Measurements from ENCODE around the gene FOXC1. TPM values are rescaled to one million over a fixed set of nuclear protein-coding genes. Genes with fewer than 3 reads are reported as not detected.
A peak's percentile ranks its signal among the peaks of the same experiment; 100 is the strongest.

Gene FOXC1
- 0.04 TPM for polyA plus RNA-seq (2013)

- peak in 2 of 3 donors; percentile 43 to 46 for DNase-seq
- peaks cover 12 to 95% (median 59%) of the 10 kb centered on the region in 5 experiments for H3K27me3 ChIP-seq (replicated peaks in 2 of 5; ENCODE audit: control insufficient read depth in 4 of 5, insufficient read depth in 5 of 5, low read length in 4 of 5)
- POLR2A ChIA-PET, result no interaction called here
These were observed at the start of gene FOXC1 for GRCh38 chr6:1609648-1610496. TSS of gene FOXC1 (plus strand) at chr6:1609915. CDS start at chr6:1610446, 531 bp downstream.

GRCh38 chr6:1560281-1561058 lies 49.2 kb upstream of the FOXC1 start:
- CTCF ChIA-PET, result no interaction called here
- H3K27ac ChIP-seq (ENCODE audit: insufficient read depth in 1 of 2, low read depth in 1 of 2, low read length in 2 of 2, poor library complexity in 1 of 2, severe bottlenecking in 2 of 2), result no peak overlapping the region

More at GRCh38 chr6:1609648-1610496, at the start of gene FOXC1:
- Histone ChIP-seq H3K9me3 (ENCODE audit: control extremely low read depth in 1 of 5, control insufficient read depth in 4 of 5, insufficient read depth in 2 of 5, low read depth in 1 of 5, low read length in 4 of 5) (no peaks in the 10 kb centered on the region), H3K36me3 (ENCODE audit: control insufficient read depth in 4 of 4, insufficient read depth in 4 of 4, low read length in 3 of 4) (no peaks in the 10 kb centered on the region), H3K4me3 (ENCODE audit: control insufficient read depth in 1 of 7, extremely low read depth in 1 of 7, insufficient read depth in 4 of 7, low read depth in 2 of 7, low read length in 6 of 7) (peak within 1 kb of the TSS; percentile 16 to 75 (median 55)), H3K4me1 (ENCODE audit: control extremely low read depth in 1 of 4, control insufficient read depth in 4 of 4, insufficient read depth in 4 of 4, low read length in 3 of 4) (peaks cover 0 to 70% (median 58%) of the 10 kb centered on the region in 4 experiments), H3K27ac (ENCODE audit: insufficient read depth in 1 of 2, low read depth in 1 of 2, low read length in 2 of 2, poor library complexity in 1 of 2, severe bottlenecking in 2 of 2) (no peak within 1 kb of the TSS)
- CTCF ChIA-PET, result interaction anchor here (3.2 to 3.4 kb wide), 2 partner anchors 11 to 17 kb away, joined by 15 to 23 read pairs; no protein-coding TSS in a partner anchor
- 0% methylated on average over 67 of the region's 115 CpGs for WGBS (ENCODE audit: insufficient coverage)

GRCh38 chr6:1561355-1561754 lies 48.4 kb upstream of the FOXC1 start:
- peaks cover 0 to 1% (median 0%) of the 10 kb centered on the region in 5 experiments for H3K27me3 ChIP-seq (replicated peaks in 2 of 5; ENCODE audit: control insufficient read depth in 4 of 5, insufficient read depth in 5 of 5, low read length in 4 of 5)
- peaks cover 0 to 3% (median 0%) of the 10 kb centered on the region in 5 experiments for H3K9me3 ChIP-seq (ENCODE audit: control extremely low read depth in 1 of 5, control insufficient read depth in 4 of 5, insufficient read depth in 2 of 5, low read depth in 1 of 5, low read length in 4 of 5)
- POLR2A ChIA-PET, result no interaction called here
- no peaks in the 10 kb centered on the region for H3K4me1 ChIP-seq (ENCODE audit: control extremely low read depth in 1 of 4, control insufficient read depth in 4 of 4, insufficient read depth in 4 of 4, low read length in 3 of 4)
- H3K27ac ChIP-seq (ENCODE audit: insufficient read depth in 1 of 2, low read depth in 1 of 2, low read length in 2 of 2, poor library complexity in 1 of 2, severe bottlenecking in 2 of 2), result no peak overlapping the region
- H3K4me3 ChIP-seq (ENCODE audit: control insufficient read depth in 1 of 7, extremely low read depth in 1 of 7, insufficient read depth in 4 of 7, low read depth in 2 of 7, low read length in 6 of 7), result no peak overlapping the region
- DNase-seq, result no peak
- WGBS (ENCODE audit: insufficient coverage), result no CpG with 5 or more reads among the region's 2 CpGs
- H3K36me3 ChIP-seq (ENCODE audit: control insufficient read depth in 4 of 4, insufficient read depth in 4 of 4, low read length in 3 of 4), result no peaks in the 10 kb centered on the region
- CTCF ChIA-PET, result interaction anchor here (1.6 kb wide), 1 partner anchor 9 kb away, joined by 6 read pairs; no protein-coding TSS in a partner anchor

More at GRCh38 chr6:1560281-1561058, 49.2 kb upstream of the FOXC1 start:
- POLR2A ChIA-PET, result no interaction called here
- Histone ChIP-seq H3K4me1 (ENCODE audit: control extremely low read depth in 1 of 4, control insufficient read depth in 4 of 4, insufficient read depth in 4 of 4, low read length in 3 of 4) (peaks cover 0 to 3% (median 0%) of the 10 kb centered on the region in 4 experiments), H3K4me3 (ENCODE audit: control insufficient read depth in 1 of 7, extremely low read depth in 1 of 7, insufficient read depth in 4 of 7, low read depth in 2 of 7, low read length in 6 of 7) (no peak overlapping the region), H3K9me3 (ENCODE audit: control extremely low read depth in 1 of 5, control insufficient read depth in 4 of 5, insufficient read depth in 2 of 5, low read depth in 1 of 5, low read length in 4 of 5) (peaks cover 0 to 3% (median 0%) of the 10 kb centered on the region in 5 experiments), H3K36me3 (ENCODE audit: control insufficient read depth in 4 of 4, insufficient read depth in 4 of 4, low read length in 3 of 4) (no peaks in the 10 kb centered on the region), H3K27me3 (replicated peaks in 2 of 5; ENCODE audit: control insufficient read depth in 4 of 5, insufficient read depth in 5 of 5, low read length in 4 of 5) (peaks cover 0 to 1% (median 0%) of the 10 kb centered on the region in 5 experiments)
- no peak for DNase-seq
- WGBS (ENCODE audit: insufficient coverage), result 82% methylated on average over 3 of the region's 4 CpGs

GRCh38 chr6:1562171-1562955 lies 47.4 kb upstream of the FOXC1 start:
- no peaks in the 10 kb centered on the region for H3K4me1 ChIP-seq (ENCODE audit: control extremely low read depth in 1 of 4, control insufficient read depth in 4 of 4, insufficient read depth in 4 of 4, low read length in 3 of 4)
- no peak overlapping the region for H3K27ac ChIP-seq (ENCODE audit: insufficient read depth in 1 of 2, low read depth in 1 of 2, low read length in 2 of 2, poor library complexity in 1 of 2, severe bottlenecking in 2 of 2)
- H3K9me3 ChIP-seq (ENCODE audit: control extremely low read depth in 1 of 5, control insufficient read depth in 4 of 5, insufficient read depth in 2 of 5, low read depth in 1 of 5, low read length in 4 of 5), result peaks cover 0 to 3% (median 0%) of the 10 kb centered on the region in 5 experiments
- no peaks in the 10 kb centered on the region for H3K27me3 ChIP-seq (replicated peaks in 2 of 5; ENCODE audit: control insufficient read depth in 4 of 5, insufficient read depth in 5 of 5, low read length in 4 of 5)
- no peaks in the 10 kb centered on the region for H3K36me3 ChIP-seq (ENCODE audit: control insufficient read depth in 4 of 4, insufficient read depth in 4 of 4, low read length in 3 of 4)
- no peak for DNase-seq
- H3K4me3 ChIP-seq (ENCODE audit: control insufficient read depth in 1 of 7, extremely low read depth in 1 of 7, insufficient read depth in 4 of 7, low read depth in 2 of 7, low read length in 6 of 7), result no peak overlapping the region
- CTCF ChIA-PET, result interaction anchor here (1.4 to 1.6 kb wide), 2 partner anchors 10 kb away, joined by 4 to 6 read pairs; no protein-coding TSS in a partner anchor
- POLR2A ChIA-PET, result no interaction called here
- 100% methylated on average over 3 of the region's 4 CpGs for WGBS (ENCODE audit: insufficient coverage)

- DNase-seq, result no peak
- ChIA-PET CTCF (no interaction called here), POLR2A (no interaction called here)
- Histone ChIP-seq H3K4me1 (ENCODE audit: control extremely low read depth in 1 of 4, control insufficient read depth in 4 of 4, insufficient read depth in 4 of 4, low read length in 3 of 4) (no peaks in the 10 kb centered on the region), H3K4me3 (ENCODE audit: control insufficient read depth in 1 of 7, extremely low read depth in 1 of 7, insufficient read depth in 4 of 7, low read depth in 2 of 7, low read length in 6 of 7) (no peak overlapping the region), H3K27ac (ENCODE audit: insufficient read depth in 1 of 2, low read depth in 1 of 2, low read length in 2 of 2, poor library complexity in 1 of 2, severe bottlenecking in 2 of 2) (no peak overlapping the region), H3K36me3 (ENCODE audit: control insufficient read depth in 4 of 4, insufficient read depth in 4 of 4, low read length in 3 of 4) (no peaks in the 10 kb centered on the region), H3K27me3 (replicated peaks in 2 of 5; ENCODE audit: control insufficient read depth in 4 of 5, insufficient read depth in 5 of 5, low read length in 4 of 5) (peaks cover 0 to 2% (median 0%) of the 10 kb centered on the region in 5 experiments), H3K9me3 (ENCODE audit: control extremely low read depth in 1 of 5, control insufficient read depth in 4 of 5, insufficient read depth in 2 of 5, low read depth in 1 of 5, low read length in 4 of 5) (peaks cover 0 to 16% (median 0%) of the 10 kb centered on the region in 5 experiments)
- WGBS (ENCODE audit: insufficient coverage), result no CpG with 5 or more reads among the region's 3 CpGs
These were observed 40.3 kb upstream of the FOXC1 start for GRCh38 chr6:1569377-1569776.

GRCh38 chr6:1570848-1571247 lies 38.9 kb upstream of the FOXC1 start:
- Histone ChIP-seq H3K9me3 (ENCODE audit: control extremely low read depth in 1 of 5, control insufficient read depth in 4 of 5, insufficient read depth in 2 of 5, low read depth in 1 of 5, low read length in 4 of 5) (peaks cover 0 to 12% (median 0%) of the 10 kb centered on the region in 5 experiments), H3K27ac (ENCODE audit: insufficient read depth in 1 of 2, low read depth in 1 of 2, low read length in 2 of 2, poor library complexity in 1 of 2, severe bottlenecking in 2 of 2) (no peak overlapping the region), H3K4me1 (ENCODE audit: control extremely low read depth in 1 of 4, control insufficient read depth in 4 of 4, insufficient read depth in 4 of 4, low read length in 3 of 4) (no peaks in the 10 kb centered on the region), H3K4me3 (ENCODE audit: control insufficient read depth in 1 of 7, extremely low read depth in 1 of 7, insufficient read depth in 4 of 7, low read depth in 2 of 7, low read length in 6 of 7) (no peak overlapping the region), H3K36me3 (ENCODE audit: control insufficient read depth in 4 of 4, insufficient read depth in 4 of 4, low read length in 3 of 4) (no peaks in the 10 kb centered on the region), H3K27me3 (replicated peaks in 2 of 5; ENCODE audit: control insufficient read depth in 4 of 5, insufficient read depth in 5 of 5, low read length in 4 of 5) (peaks cover 0 to 2% (median 0%) of the 10 kb centered on the region in 5 experiments)
- DNase-seq, result no peak
- CTCF ChIA-PET, result no interaction called here
- POLR2A ChIA-PET, result no interaction called here
- WGBS (ENCODE audit: insufficient coverage), result no CpG with 5 or more reads among the region's 1 CpG

Data from common myeloid progenitor, CD34-positive (primary cell).